ENCODE measurements around the gene ATP8B4.

Gene ATP8B4

DNA sequence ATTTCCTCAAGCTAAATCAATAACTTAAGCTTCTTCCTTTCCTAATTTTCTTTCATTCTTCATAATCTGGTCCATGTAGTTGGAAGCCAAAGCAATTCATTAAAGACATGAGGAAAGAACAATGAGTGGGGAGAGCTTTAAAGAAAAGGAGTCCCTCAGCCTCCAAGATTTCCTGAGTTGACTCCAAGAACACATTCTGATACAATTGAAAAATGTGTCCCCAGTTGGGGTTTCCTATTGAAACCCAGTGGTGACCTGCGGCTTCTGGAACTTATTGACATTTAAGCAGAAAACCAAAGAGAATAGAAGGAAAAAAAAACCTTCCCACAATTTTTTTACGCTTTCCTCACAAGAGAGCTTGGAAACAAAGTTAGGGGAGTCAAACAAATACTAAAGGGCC lies 37.0 kb downstream of the ATP8B4 start:
- no peak for TF ChIP-seq NFIC (IDR thresholded peaks at IDR 0.05)
- no peak for TF ChIP-seq EP300 (IDR thresholded peaks at IDR 0.05; ENCODE audit: borderline replicate concordance)
- TF ChIP-seq CEBPB (IDR thresholded peaks at IDR 0.05): no peak
- TF ChIP-seq EGR1 (IDR thresholded peaks at IDR 0.05): no peak
- no peak for TF ChIP-seq TCF12 (IDR thresholded peaks at IDR 0.05; ENCODE audit: low read depth)
- TF ChIP-seq RAD21 (IDR thresholded peaks at IDR 0.05; ENCODE audit: low read depth): no peak
- no peak for TF ChIP-seq TEAD4 (IDR thresholded peaks at IDR 0.05)
- TF ChIP-seq, protein P1, sequence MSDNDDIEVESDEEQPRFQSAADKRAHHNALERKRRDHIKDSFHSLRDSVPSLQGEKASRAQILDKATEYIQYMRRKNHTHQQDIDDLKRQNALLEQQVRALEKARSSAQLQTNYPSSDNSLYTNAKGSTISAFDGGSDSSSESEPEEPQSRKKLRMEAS (IDR thresholded peaks at IDR 0.05): no peak
- TF ChIP-seq, protein P2, sequence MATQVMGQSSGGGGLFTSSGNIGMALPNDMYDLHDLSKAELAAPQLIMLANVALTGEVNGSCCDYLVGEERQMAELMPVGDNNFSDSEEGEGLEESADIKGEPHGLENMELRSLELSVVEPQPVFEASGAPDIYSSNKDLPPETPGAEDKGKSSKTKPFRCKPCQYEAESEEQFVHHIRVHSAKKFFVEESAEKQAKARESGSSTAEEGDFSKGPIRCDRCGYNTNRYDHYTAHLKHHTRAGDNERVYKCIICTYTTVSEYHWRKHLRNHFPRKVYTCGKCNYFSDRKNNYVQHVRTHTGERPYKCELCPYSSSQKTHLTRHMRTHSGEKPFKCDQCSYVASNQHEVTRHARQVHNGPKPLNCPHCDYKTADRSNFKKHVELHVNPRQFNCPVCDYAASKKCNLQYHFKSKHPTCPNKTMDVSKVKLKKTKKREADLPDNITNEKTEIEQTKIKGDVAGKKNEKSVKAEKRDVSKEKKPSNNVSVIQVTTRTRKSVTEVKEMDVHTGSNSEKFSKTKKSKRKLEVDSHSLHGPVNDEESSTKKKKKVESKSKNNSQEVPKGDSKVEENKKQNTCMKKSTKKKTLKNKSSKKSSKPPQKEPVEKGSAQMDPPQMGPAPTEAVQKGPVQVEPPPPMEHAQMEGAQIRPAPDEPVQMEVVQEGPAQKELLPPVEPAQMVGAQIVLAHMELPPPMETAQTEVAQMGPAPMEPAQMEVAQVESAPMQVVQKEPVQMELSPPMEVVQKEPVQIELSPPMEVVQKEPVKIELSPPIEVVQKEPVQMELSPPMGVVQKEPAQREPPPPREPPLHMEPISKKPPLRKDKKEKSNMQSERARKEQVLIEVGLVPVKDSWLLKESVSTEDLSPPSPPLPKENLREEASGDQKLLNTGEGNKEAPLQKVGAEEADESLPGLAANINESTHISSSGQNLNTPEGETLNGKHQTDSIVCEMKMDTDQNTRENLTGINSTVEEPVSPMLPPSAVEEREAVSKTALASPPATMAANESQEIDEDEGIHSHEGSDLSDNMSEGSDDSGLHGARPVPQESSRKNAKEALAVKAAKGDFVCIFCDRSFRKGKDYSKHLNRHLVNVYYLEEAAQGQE (IDR thresholded peaks at IDR 0.05; ENCODE audit: low read depth): no peak
- TF ChIP-seq FOXM1 (IDR thresholded peaks at IDR 0.05; ENCODE audit: borderline replicate concordance, low read depth): no peak
- TF ChIP-seq ZBTB7A (IDR thresholded peaks at IDR 0.05; ENCODE audit: low read depth): no peak
- TF ChIP-seq CREB1 (IDR thresholded peaks at IDR 0.05; ENCODE audit: low read depth): no peak

DNA sequence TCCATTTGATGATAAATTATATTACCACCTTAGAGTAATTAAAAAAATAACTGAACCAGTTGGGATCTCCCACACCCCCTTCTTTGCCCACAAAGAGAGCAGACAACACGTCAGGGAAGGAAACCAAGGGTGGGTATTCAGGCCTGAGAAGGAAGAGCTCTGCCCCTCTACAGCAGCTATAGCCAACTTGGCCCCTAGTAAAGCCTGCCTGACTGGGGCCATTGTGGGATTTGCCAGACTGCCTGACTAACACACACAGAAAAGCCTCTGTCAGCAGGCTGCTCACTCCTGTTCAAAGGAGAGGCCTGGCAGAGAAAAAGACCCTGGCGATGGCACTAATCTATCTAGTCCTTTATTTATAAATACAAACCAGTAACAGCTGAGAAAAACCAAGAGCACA lies 41.4 kb downstream of the ATP8B4 start:
- no peak for TF ChIP-seq TEAD4 (IDR thresholded peaks at IDR 0.05)
- no peak for TF ChIP-seq EP300 (IDR thresholded peaks at IDR 0.05; ENCODE audit: borderline replicate concordance)
- TF ChIP-seq, protein P1 (IDR thresholded peaks at IDR 0.05): no peak
- TF ChIP-seq, protein P3, sequence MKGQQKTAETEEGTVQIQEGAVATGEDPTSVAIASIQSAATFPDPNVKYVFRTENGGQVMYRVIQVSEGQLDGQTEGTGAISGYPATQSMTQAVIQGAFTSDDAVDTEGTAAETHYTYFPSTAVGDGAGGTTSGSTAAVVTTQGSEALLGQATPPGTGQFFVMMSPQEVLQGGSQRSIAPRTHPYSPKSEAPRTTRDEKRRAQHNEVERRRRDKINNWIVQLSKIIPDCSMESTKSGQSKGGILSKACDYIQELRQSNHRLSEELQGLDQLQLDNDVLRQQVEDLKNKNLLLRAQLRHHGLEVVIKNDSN (IDR thresholded peaks at IDR 0.05): no peak
- TF ChIP-seq YY1 (IDR thresholded peaks at IDR 0.05; ENCODE audit: low read depth): no peak
- no peak for TF ChIP-seq RAD21 (IDR thresholded peaks at IDR 0.05; ENCODE audit: low read depth)
- no peak for TF ChIP-seq FOXM1 (IDR thresholded peaks at IDR 0.05; ENCODE audit: borderline replicate concordance, low read depth)
- TF ChIP-seq TAF1 (IDR thresholded peaks at IDR 0.05; ENCODE audit: low read depth): no peak
- no peak for TF ChIP-seq EGR1 (IDR thresholded peaks at IDR 0.05)
- no peak for TF ChIP-seq TCF12 (IDR thresholded peaks at IDR 0.05; ENCODE audit: low read depth)
- no peak for TF ChIP-seq CEBPB (IDR thresholded peaks at IDR 0.05)
- TF ChIP-seq ZBTB7A (IDR thresholded peaks at IDR 0.05; ENCODE audit: low read depth): no peak
- TF ChIP-seq, protein P2 (IDR thresholded peaks at IDR 0.05; ENCODE audit: low read depth): no peak
- no peak for TF ChIP-seq NFIC (IDR thresholded peaks at IDR 0.05)
- TF ChIP-seq CREB1 (IDR thresholded peaks at IDR 0.05; ENCODE audit: low read depth): no peak

DNA sequence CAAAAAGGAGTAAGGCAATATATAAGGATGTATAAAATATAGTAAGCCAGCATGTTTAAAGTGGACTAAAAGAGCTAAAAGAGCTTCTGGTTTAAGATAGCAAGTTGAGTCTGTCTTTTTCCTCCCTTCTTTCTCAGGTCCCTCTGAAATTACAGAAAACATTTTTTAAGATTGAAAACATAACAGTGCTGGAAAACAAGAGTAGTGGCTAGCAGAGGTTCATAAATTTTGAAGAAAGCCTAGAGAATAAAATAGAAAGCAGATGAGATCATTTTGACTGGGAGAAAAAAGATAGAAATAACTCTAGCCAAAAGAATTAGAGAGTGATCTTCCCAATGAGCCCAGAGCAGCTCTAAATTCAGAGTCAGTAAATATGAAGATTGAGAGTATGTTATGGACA lies 41.9 kb downstream of the ATP8B4 start:
- TF ChIP-seq TCF12 (IDR thresholded peaks at IDR 0.05; ENCODE audit: low read depth): no peak
- TF ChIP-seq CREB1 (IDR thresholded peaks at IDR 0.05; ENCODE audit: low read depth): no peak
- TF ChIP-seq, protein P3 (IDR thresholded peaks at IDR 0.05): no peak
- no peak for TF ChIP-seq CEBPB (IDR thresholded peaks at IDR 0.05)
- TF ChIP-seq FOXM1 (IDR thresholded peaks at IDR 0.05; ENCODE audit: borderline replicate concordance, low read depth): no peak
- TF ChIP-seq, protein P1 (IDR thresholded peaks at IDR 0.05): no peak
- TF ChIP-seq, protein P2 (IDR thresholded peaks at IDR 0.05; ENCODE audit: low read depth): no peak
- no peak for TF ChIP-seq RAD21 (IDR thresholded peaks at IDR 0.05; ENCODE audit: low read depth)
- TF ChIP-seq TEAD4 (IDR thresholded peaks at IDR 0.05): no peak
- no peak for TF ChIP-seq YY1 (IDR thresholded peaks at IDR 0.05; ENCODE audit: low read depth)

DNA sequence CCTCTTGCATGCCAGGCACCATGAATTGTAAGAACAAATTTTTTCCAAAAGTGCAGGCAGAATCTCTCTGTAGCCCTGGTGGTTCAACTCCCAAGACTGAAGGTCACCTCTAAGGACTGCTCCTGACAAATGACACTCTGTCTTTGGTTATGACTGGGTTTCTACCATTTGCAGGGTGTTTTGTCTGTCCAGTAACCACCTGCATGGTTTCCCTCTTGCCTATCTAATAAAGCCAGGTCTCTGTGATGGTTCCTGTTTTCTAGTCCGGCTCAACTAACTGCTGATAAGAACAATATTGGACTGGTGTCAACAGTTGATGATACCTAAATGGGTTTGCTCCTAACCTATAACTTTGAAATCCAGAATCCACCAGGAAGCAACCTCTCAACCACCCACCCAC lies 43.7 kb downstream of the ATP8B4 start:
- TF ChIP-seq FOXM1 (IDR thresholded peaks at IDR 0.05; ENCODE audit: borderline replicate concordance, low read depth): no peak
- TF ChIP-seq YY1 (IDR thresholded peaks at IDR 0.05; ENCODE audit: low read depth): no peak
- no peak for TF ChIP-seq RAD21 (IDR thresholded peaks at IDR 0.05; ENCODE audit: low read depth)
- no peak for TF ChIP-seq ZBTB7A (IDR thresholded peaks at IDR 0.05; ENCODE audit: low read depth)
- no peak for TF ChIP-seq EP300 (IDR thresholded peaks at IDR 0.05; ENCODE audit: borderline replicate concordance)
- TF ChIP-seq, protein P2 (IDR thresholded peaks at IDR 0.05; ENCODE audit: low read depth): no peak
- no peak for TF ChIP-seq CREB1 (IDR thresholded peaks at IDR 0.05; ENCODE audit: low read depth)
- TF ChIP-seq TEAD4 (IDR thresholded peaks at IDR 0.05): no peak
- TF ChIP-seq, protein P3 (IDR thresholded peaks at IDR 0.05): no peak
- TF ChIP-seq TAF1 (IDR thresholded peaks at IDR 0.05; ENCODE audit: low read depth): no peak
- TF ChIP-seq CEBPB (IDR thresholded peaks at IDR 0.05): no peak
- TF ChIP-seq, protein P1 (IDR thresholded peaks at IDR 0.05): no peak
- no peak for TF ChIP-seq EGR1 (IDR thresholded peaks at IDR 0.05)
- no peak for TF ChIP-seq NFIC (IDR thresholded peaks at IDR 0.05)
- TF ChIP-seq TCF12 (IDR thresholded peaks at IDR 0.05; ENCODE audit: low read depth): no peak

Data from Ishikawa (cell line).